Measurements from ENCODE around the gene ABAT. TPM values are rescaled to one million over a fixed set of nuclear protein-coding genes. Genes with fewer than 3 reads are reported as not detected.

ABAT gene
- total and polyA plus RNA-seq, 9 donors = 3.8 to 20.3 (median 13.6) TPM

- no peak for DNase-seq
- no peaks in the 10 kb centered on the region for H3K36me3 ChIP-seq
- no peaks in the 10 kb centered on the region for H3K9me3 ChIP-seq
- no peaks in the 10 kb centered on the region for H3K27me3 ChIP-seq
- no peaks in the 10 kb centered on the region for H3K4me1 ChIP-seq (ENCODE audit: insufficient read depth)
- 42 to 87% (median 83%) methylated on average over 1 of the region's 1 CpG for WGBS, 3 donors
- intact Hi-C loops (cut with DNase I) = no loop called here
- TF ChIP-seq EP300 (IDR thresholded peaks at IDR 0.05) = no peak
- no peak for TF ChIP-seq POLR2A (IDR thresholded peaks at IDR 0.05)
- no peak for TF ChIP-seq CTCF (IDR thresholded peaks at IDR 0.05)
- no peak overlapping the region for H3K27ac ChIP-seq
- no peak overlapping the region for H3K4me3 ChIP-seq
Measured at GRCh38 chr16:8669481-8669880, 4.9 kb upstream of the ABAT start.

- Histone ChIP-seq H3K4me3 (no peak overlapping the region), H3K36me3 (no peaks in the 10 kb centered on the region), H3K27me3 (no peaks in the 10 kb centered on the region), H3K9me3 (no peaks in the 10 kb centered on the region), H3K27ac (no peak overlapping the region), H3K4me1 (ENCODE audit: insufficient read depth) (peaks cover 1% of the 10 kb centered on the region)
- WGBS, 3 donors = 55 to 80% (median 56%) methylated on average over 1 of the region's 1 CpG
- intact Hi-C loops (cut with DNase I) = loop anchor here in 1 of 4 donors (10.0 kb wide), 1 partner anchor 125 kb away; the partner anchor contains the start of genes PMM2 and TMEM186
- no peak for DNase-seq
- TF ChIP-seq EP300 (IDR thresholded peaks at IDR 0.05) (no peak), CTCF (IDR thresholded peaks at IDR 0.05) (no peak)
Measured at GRCh38 chr16:8670014-8670560, 4.3 kb upstream of the ABAT start.

- intact Hi-C loops (cut with DNase I) = loop anchor here in 1 of 4 donors (10.0 kb wide), 1 partner anchor 121 kb away; the partner anchor contains the start of genes PMM2 and TMEM186
- no peaks in the 10 kb centered on the region for H3K9me3 ChIP-seq
- H3K36me3 ChIP-seq = no peaks in the 10 kb centered on the region
- no peaks in the 10 kb centered on the region for H3K27me3 ChIP-seq
- H3K4me3 ChIP-seq = peak overlapping the region; percentile 63
- 14 to 21% (median 16%) methylated on average over 22 to 24 of the region's 24 CpGs for WGBS, 3 donors
- DNase-seq = no peak
- TF ChIP-seq EP300 (IDR thresholded peaks at IDR 0.05) (no peak), POLR2A (IDR thresholded peaks at IDR 0.05) (no peak), CTCF (IDR thresholded peaks at IDR 0.05) (no peak)
- peak overlapping the region in 1 of 2 donors; percentile 46 for H3K27ac ChIP-seq
- H3K4me1 ChIP-seq (ENCODE audit: insufficient read depth) = peaks cover 5% of the 10 kb centered on the region
Measured at GRCh38 chr16:8673611-8674412, 605 bp upstream of the ABAT start.

DNA sequence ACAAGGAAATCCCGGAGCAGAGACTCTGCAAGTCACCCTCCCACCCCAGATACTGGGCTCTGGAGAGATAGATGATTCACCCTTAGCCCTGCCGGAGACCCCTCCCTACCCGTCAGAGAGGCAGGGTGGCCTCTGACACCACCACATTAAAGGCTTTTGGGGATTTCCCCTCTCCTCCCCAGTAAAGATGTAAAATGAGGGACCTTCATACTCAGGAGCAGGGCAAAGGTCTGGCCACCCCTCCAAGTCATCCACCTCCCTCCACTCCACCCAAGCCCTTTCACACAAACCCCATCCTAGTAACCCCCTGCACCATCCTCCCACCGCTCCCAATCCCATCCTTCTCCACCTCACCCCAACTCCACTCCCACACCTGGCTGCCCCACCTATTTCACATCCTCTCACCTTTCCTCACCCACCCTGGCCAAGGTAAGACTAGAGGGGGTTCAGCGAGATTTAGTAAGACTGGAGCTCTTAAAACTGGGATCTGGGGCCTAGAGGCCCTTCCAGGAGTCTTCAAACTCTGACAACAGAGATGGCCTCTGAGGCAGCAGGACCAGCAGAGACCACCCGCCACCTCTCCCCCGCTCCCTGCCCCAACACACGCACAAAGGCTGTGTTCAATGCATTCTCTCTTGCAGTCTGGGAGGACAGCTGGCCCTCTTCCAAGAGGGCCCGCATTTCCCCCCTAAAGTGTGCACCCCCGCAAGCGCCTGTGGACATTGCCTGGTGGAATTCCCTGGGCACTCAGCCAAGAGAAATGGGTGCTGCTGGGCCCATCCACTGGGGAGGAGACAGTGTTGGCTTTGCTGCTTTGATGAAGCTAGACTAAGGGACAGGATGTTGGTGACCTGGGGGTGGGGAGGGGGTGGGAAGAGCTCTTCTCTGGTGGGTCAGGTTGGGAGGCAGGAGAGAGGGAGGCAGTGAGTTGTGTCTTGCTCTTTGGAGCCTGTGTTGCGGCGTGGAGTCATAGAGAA lies 1.1 kb downstream of the ABAT start:
- WGBS, 3 donors = 53 to 62% (median 62%) methylated on average over 13 of the region's 13 CpGs
- peak in 4 of 5 donors; percentile 15 to 43 (median 28) for DNase-seq
- intact Hi-C loops (cut with DNase I) = loop anchor here in 1 of 4 donors (10.0 kb wide), 1 partner anchor 119 kb away; the partner anchor contains the start of genes PMM2 and TMEM186

More for the DNA sequence above, 1.1 kb downstream of the ABAT start:
- H3K4me1 ChIP-seq (ENCODE audit: insufficient read depth) = peaks cover 5% of the 10 kb centered on the region
- H3K4me3 ChIP-seq = no peak overlapping the region
- no peak overlapping the region for H3K27ac ChIP-seq
- no peak for TF ChIP-seq EP300 (IDR thresholded peaks at IDR 0.05)
- TF ChIP-seq CTCF (IDR thresholded peaks at IDR 0.05) = no peak
- TF ChIP-seq POLR2A (IDR thresholded peaks at IDR 0.05) = no peak
- H3K27me3 ChIP-seq = no peaks in the 10 kb centered on the region
- H3K36me3 ChIP-seq = no peaks in the 10 kb centered on the region
- no peaks in the 10 kb centered on the region for H3K9me3 ChIP-seq

Data from ovary (tissue), 9 donors.